Breast epithelium (tissue), 4 donors: ENCODE data around the gene KRTAP12-1. TPM values are rescaled to one million over a fixed set of nuclear protein-coding genes. Genes with fewer than 3 reads are reported as not detected.

ENCODE experiments used
- DNase-seq, 2 donors: peaks; one replicate each; pipeline ENCODE4 v3.0.0-alpha.2; 2019; ENCODE audit warnings: low spot score in 2 of 2
- H3K27ac ChIP-seq, 2 donors: fragments of 200-600 bp; sonication (generic) in 1 of 2; one replicate each; pipeline ENCODE4 v1.5.1; 2016 to 2019; ENCODE audit warnings: mild to moderate bottlenecking in 1 of 2
- H3K27me3 ChIP-seq, 2 donors: fragments of 200-600 bp; sonication (generic) in 1 of 2; one replicate each; pipeline versions ENCODE4 v1.5.1 to v1.6.0; 2017 to 2019; ENCODE audit warnings: control low read depth in 1 of 2, mild to moderate bottlenecking in 1 of 2
- H3K36me3 ChIP-seq: fragments of 200-600 bp; one replicate; pipeline ENCODE4 v1.5.1; 2019
- H3K4me1 ChIP-seq, 2 donors: fragments of 200-600 bp; sonication (generic); one replicate each; pipeline ENCODE4 v1.5.1; 2016 to 2019; ENCODE audit warnings: control low read depth in 1 of 2
- H3K4me3 ChIP-seq, 3 donors: fragments of 200-600 bp; sonication (generic); 1 replicate in 2 of 3; 2 replicates in 1 of 3; pipeline ENCODE4 v1.5.1; 2016 to 2019; ENCODE audit warnings: mild to moderate bottlenecking in 3 of 3, moderate library complexity in 2 of 3
- H3K9me3 ChIP-seq, 2 donors: fragments of 200-600 bp; sonication (generic) in 1 of 2; one replicate each; pipeline ENCODE4 v1.5.1; 2016 to 2019; ENCODE audit warnings: control low read depth in 1 of 2
- POLR2A ChIP-seq: fragments of 450-650 bp; IDR thresholded peaks from one replicate; pipeline ENCODE4 v1.6.1; 2016; ENCODE audit warnings: antibody characterized with exemption, mild to moderate bottlenecking, moderate library complexity
- POLR2AphosphoS5 ChIP-seq, 3 donors: sonication (generic); formaldehyde crosslinking; IDR thresholded peaks; one replicate each; pipeline ENCODE4 v1.6.1; 2017; ENCODE audit warnings: antibody characterized with exemption in 3 of 3
- intact Hi-C: fragments of 100-400 bp; cut with DNase I; formaldehyde crosslinking; loops from one replicate; pipeline ENCODE4 v1.15.1; 2023; ENCODE audit warnings: low total_unique reads
- total RNA-seq, 3 donors: library from RNA; depleted of rRNA; stranded (reverse); fragments of >200 nt; gene quantifications; one replicate each; pipeline ENCODE4 v1.1.0, GENCODE V29; 2016
- TF ChIP-seq, protein P1 (sequence below), 3 donors: fragments of 450-650 bp; IDR thresholded peaks; one replicate each; pipeline ENCODE4 v1.5.1; 2016 to 2017; ENCODE audit warnings: antibody characterized with exemption in 3 of 3, mild to moderate bottlenecking in 3 of 3, moderate library complexity in 3 of 3

Gene KRTAP12-1
- total RNA-seq, 3 donors from 2014 or later: not detected

- no peaks in the 10 kb centered on the region for H3K9me3 ChIP-seq
- no peak for DNase-seq
- H3K4me1 ChIP-seq: no peaks in the 10 kb centered on the region
- no peak for TF ChIP-seq POLR2A
- H3K27ac ChIP-seq: no peak overlapping the region
- peak overlapping the region in 1 of 3 donors; percentile 35 for H3K4me3 ChIP-seq
- intact Hi-C loops: no loop called here
- peaks cover 4 to 55% of the 10 kb centered on the region in 2 donors for H3K27me3 ChIP-seq
- no peaks in the 10 kb centered on the region for H3K36me3 ChIP-seq
Measured at GRCh38 chr21:44723177-44724131, 41.5 kb upstream of the KRTAP12-1 start.

- no peak for DNase-seq
- TF ChIP-seq POLR2A (no peak), POLR2AphosphoS5 (IDR thresholded peaks at IDR 0.05) (no peak)
- TF ChIP-seq, protein P1, sequence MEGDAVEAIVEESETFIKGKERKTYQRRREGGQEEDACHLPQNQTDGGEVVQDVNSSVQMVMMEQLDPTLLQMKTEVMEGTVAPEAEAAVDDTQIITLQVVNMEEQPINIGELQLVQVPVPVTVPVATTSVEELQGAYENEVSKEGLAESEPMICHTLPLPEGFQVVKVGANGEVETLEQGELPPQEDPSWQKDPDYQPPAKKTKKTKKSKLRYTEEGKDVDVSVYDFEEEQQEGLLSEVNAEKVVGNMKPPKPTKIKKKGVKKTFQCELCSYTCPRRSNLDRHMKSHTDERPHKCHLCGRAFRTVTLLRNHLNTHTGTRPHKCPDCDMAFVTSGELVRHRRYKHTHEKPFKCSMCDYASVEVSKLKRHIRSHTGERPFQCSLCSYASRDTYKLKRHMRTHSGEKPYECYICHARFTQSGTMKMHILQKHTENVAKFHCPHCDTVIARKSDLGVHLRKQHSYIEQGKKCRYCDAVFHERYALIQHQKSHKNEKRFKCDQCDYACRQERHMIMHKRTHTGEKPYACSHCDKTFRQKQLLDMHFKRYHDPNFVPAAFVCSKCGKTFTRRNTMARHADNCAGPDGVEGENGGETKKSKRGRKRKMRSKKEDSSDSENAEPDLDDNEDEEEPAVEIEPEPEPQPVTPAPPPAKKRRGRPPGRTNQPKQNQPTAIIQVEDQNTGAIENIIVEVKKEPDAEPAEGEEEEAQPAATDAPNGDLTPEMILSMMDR (IDR thresholded peaks at IDR 0.05): no peak
- Histone ChIP-seq H3K4me1 (no peaks in the 10 kb centered on the region), H3K9me3 (no peaks in the 10 kb centered on the region), H3K27ac (no peak overlapping the region), H3K4me3 (no peak overlapping the region), H3K27me3 (peaks cover 4 to 55% of the 10 kb centered on the region in 2 donors), H3K36me3 (no peaks in the 10 kb centered on the region)
- intact Hi-C loops: no loop called here
Measured at GRCh38 chr21:44722731-44723130, 40.8 kb upstream of the KRTAP12-1 start.

GRCh38 chr21:44720170-44720569 lies 38.2 kb upstream of the KRTAP12-1 start:
- no peaks in the 10 kb centered on the region for H3K9me3 ChIP-seq
- H3K4me1 ChIP-seq: no peaks in the 10 kb centered on the region
- H3K27me3 ChIP-seq: peaks cover 0 to 32% of the 10 kb centered on the region in 2 donors
- no peak overlapping the region for H3K27ac ChIP-seq
- H3K4me3 ChIP-seq: no peak overlapping the region
- no peak for DNase-seq
- no peaks in the 10 kb centered on the region for H3K36me3 ChIP-seq
- no peak for TF ChIP-seq POLR2AphosphoS5 (IDR thresholded peaks at IDR 0.05)
- TF ChIP-seq, protein P1 (IDR thresholded peaks at IDR 0.05): no peak
- TF ChIP-seq POLR2A: no peak
- intact Hi-C loops: no loop called here

- Histone ChIP-seq H3K4me3 (no peak overlapping the region), H3K4me1 (no peaks in the 10 kb centered on the region), H3K27ac (no peak overlapping the region), H3K36me3 (no peaks in the 10 kb centered on the region), H3K9me3 (no peaks in the 10 kb centered on the region), H3K27me3 (peaks cover 0 to 33% of the 10 kb centered on the region in 2 donors)
- intact Hi-C loops: no loop called here
- DNase-seq: no peak
- no peak for TF ChIP-seq POLR2A
- TF ChIP-seq, protein P1 (IDR thresholded peaks at IDR 0.05): no peak
- no peak for TF ChIP-seq POLR2AphosphoS5 (IDR thresholded peaks at IDR 0.05)
Measured at GRCh38 chr21:44718571-44718970, 36.6 kb upstream of the KRTAP12-1 start.

- TF ChIP-seq, protein P1 (IDR thresholded peaks at IDR 0.05): no peak
- TF ChIP-seq POLR2AphosphoS5 (IDR thresholded peaks at IDR 0.05) (no peak), POLR2A (no peak)
- H3K27me3 ChIP-seq: peaks cover 0 to 33% of the 10 kb centered on the region in 2 donors
- no peaks in the 10 kb centered on the region for H3K36me3 ChIP-seq
- H3K9me3 ChIP-seq: no peaks in the 10 kb centered on the region
- intact Hi-C loops: no loop called here
- H3K4me1 ChIP-seq: no peaks in the 10 kb centered on the region
- no peak overlapping the region for H3K27ac ChIP-seq
- no peak overlapping the region for H3K4me3 ChIP-seq
- no peak for DNase-seq
Measured at GRCh38 chr21:44718093-44718492, 36.1 kb upstream of the KRTAP12-1 start.
